SH-SY5Y (cell line): Measurements from ENCODE around the gene RAB6A.

Source experiments
- GATA2 ChIP-seq: IDR thresholded peaks from 2 replicates; pipeline ENCODE4 v1.6.1; 2011; ENCODE audit warnings: mild to moderate bottlenecking, low read depth, low read length
- GATA3 ChIP-seq: IDR thresholded peaks from 2 replicates; pipeline ENCODE4 v1.6.1; 2011; ENCODE audit warnings: low read depth, mild to moderate bottlenecking, low read length, moderate library complexity

- TF ChIP-seq GATA2 (no peak), GATA3 (no peak)
Observed at GRCh38 chr11:73654482-73655021, 106.3 kb downstream of the RAB6A start.
